Measurements from ENCODE around the gene DICER1. TPM values are rescaled to one million over a fixed set of nuclear protein-coding genes. Genes with fewer than 3 reads are reported as not detected.

Gene DICER1
- total and polyA plus RNA-seq, 2 experiments from 2014 or later: 21.4 to 59.2 TPM

- TF ChIP-seq ETS1 (IDR thresholded peaks at IDR 0.05) (no peak), ZNF114 (CRISPR knock-in tag; IDR thresholded peaks at IDR 0.05) (no peak), JUNB (IDR thresholded peaks at IDR 0.05; ENCODE audit: unreplicated experiment) (no peak), POLR2AphosphoS5 (IDR thresholded peaks at IDR 0.05; ENCODE audit: low read depth) (no peak), EZH2 (IDR thresholded peaks at IDR 0.05; ENCODE audit: low read depth, unreplicated experiment) (no peak)
- TF ChIP-seq, protein P1, sequence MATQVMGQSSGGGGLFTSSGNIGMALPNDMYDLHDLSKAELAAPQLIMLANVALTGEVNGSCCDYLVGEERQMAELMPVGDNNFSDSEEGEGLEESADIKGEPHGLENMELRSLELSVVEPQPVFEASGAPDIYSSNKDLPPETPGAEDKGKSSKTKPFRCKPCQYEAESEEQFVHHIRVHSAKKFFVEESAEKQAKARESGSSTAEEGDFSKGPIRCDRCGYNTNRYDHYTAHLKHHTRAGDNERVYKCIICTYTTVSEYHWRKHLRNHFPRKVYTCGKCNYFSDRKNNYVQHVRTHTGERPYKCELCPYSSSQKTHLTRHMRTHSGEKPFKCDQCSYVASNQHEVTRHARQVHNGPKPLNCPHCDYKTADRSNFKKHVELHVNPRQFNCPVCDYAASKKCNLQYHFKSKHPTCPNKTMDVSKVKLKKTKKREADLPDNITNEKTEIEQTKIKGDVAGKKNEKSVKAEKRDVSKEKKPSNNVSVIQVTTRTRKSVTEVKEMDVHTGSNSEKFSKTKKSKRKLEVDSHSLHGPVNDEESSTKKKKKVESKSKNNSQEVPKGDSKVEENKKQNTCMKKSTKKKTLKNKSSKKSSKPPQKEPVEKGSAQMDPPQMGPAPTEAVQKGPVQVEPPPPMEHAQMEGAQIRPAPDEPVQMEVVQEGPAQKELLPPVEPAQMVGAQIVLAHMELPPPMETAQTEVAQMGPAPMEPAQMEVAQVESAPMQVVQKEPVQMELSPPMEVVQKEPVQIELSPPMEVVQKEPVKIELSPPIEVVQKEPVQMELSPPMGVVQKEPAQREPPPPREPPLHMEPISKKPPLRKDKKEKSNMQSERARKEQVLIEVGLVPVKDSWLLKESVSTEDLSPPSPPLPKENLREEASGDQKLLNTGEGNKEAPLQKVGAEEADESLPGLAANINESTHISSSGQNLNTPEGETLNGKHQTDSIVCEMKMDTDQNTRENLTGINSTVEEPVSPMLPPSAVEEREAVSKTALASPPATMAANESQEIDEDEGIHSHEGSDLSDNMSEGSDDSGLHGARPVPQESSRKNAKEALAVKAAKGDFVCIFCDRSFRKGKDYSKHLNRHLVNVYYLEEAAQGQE (IDR thresholded peaks at IDR 0.05; ENCODE audit: unreplicated experiment): no peak
- TF ChIP-seq, protein P2, sequence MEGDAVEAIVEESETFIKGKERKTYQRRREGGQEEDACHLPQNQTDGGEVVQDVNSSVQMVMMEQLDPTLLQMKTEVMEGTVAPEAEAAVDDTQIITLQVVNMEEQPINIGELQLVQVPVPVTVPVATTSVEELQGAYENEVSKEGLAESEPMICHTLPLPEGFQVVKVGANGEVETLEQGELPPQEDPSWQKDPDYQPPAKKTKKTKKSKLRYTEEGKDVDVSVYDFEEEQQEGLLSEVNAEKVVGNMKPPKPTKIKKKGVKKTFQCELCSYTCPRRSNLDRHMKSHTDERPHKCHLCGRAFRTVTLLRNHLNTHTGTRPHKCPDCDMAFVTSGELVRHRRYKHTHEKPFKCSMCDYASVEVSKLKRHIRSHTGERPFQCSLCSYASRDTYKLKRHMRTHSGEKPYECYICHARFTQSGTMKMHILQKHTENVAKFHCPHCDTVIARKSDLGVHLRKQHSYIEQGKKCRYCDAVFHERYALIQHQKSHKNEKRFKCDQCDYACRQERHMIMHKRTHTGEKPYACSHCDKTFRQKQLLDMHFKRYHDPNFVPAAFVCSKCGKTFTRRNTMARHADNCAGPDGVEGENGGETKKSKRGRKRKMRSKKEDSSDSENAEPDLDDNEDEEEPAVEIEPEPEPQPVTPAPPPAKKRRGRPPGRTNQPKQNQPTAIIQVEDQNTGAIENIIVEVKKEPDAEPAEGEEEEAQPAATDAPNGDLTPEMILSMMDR (conservative IDR thresholded peaks at IDR 0.05; ENCODE audit: low read depth in 2 of 2): no peak
Observed at GRCh38 chr14:95183082-95183481, 25.8 kb upstream of the DICER1 start (continued).

GRCh38 chr14:95182379-95182778, 25.1 kb upstream of the DICER1 start:
- Histone ChIP-seq H3K79me2 (replicated peaks; ENCODE audit: insufficient read depth) (no peaks in the 10 kb centered on the region), H3K4me2 (no peak overlapping the region), H3K4me3 (no peak overlapping the region), H3K9me2 (ENCODE audit: insufficient read depth) (no peaks in the 10 kb centered on the region), H3F3A (replicated peaks; ENCODE audit: low read depth) (no peaks in the 10 kb centered on the region), H3K27ac (ENCODE audit: low read depth) (no peak overlapping the region), H2AFZ (no peak overlapping the region), H3K27me3 (ENCODE audit: insufficient read depth) (no peaks in the 10 kb centered on the region), H4K20me1 (replicated peaks; ENCODE audit: insufficient read depth) (no peaks in the 10 kb centered on the region), H3K4me1 (ENCODE audit: insufficient read depth) (peaks cover 8% of the 10 kb centered on the region), H3K36me3 (ENCODE audit: insufficient read depth) (no peaks in the 10 kb centered on the region)
- peak; percentile 92 for ATAC-seq
- DNase-seq (ENCODE audit: low spot score): peak; percentile 53
- no peaks in the 10 kb centered on the region for H3K27me3 Mint-ChIP-seq (ENCODE audit: insufficient read depth, low read depth, poor library complexity)
- H3K4me1 Mint-ChIP-seq: peaks cover 27% of the 10 kb centered on the region
- H3K36me3 Mint-ChIP-seq (ENCODE audit: low read depth): peaks cover 6% of the 10 kb centered on the region; the same call in 2 of the 3 replicates
- peaks cover 5% of the 10 kb centered on the region; the same call in 1 of the 3 replicates for H3K9me3 Mint-ChIP-seq
- TF ChIP-seq, protein P2 (conservative IDR thresholded peaks at IDR 0.05; ENCODE audit: low read depth in 2 of 2): peak in 1 of 2 experiments; percentile 22; a peak in 1 of 4 replicates
- no peak for TF ChIP-seq CREB1 (CRISPR knock-in tag; IDR thresholded peaks at IDR 0.05; ENCODE audit: low read depth)
- H3K4me3 Mint-ChIP-seq: no peak overlapping the region
- H3K27ac Mint-ChIP-seq: no peak overlapping the region
